HepG2 (cell line): ENCODE data around the gene ZNF547. TPM values are rescaled to one million over a fixed set of nuclear protein-coding genes. Genes with fewer than 3 reads are reported as not detected.

Experiments used
- ASH2L ChIP-seq: fragments of 300-600, 200-600 bp; sonication (generic); IDR thresholded peaks from 2 replicates; pipeline ENCODE4 v1.7.0; 2017; ENCODE audit warnings: low read depth, mild to moderate bottlenecking, moderate library complexity, mixed read lengths, low read length; ENCODE audit not compliant: insufficient read length
- EED ChIP-seq: sonication (generic); formaldehyde crosslinking; IDR thresholded peaks from 2 replicates; pipeline ENCODE4 v1.5.0; 2020; ENCODE audit warnings: mild to moderate bottlenecking, missing genetic modification reagents
- FOXA1 ChIP-seq, 2 experiments: fragments of 450-650 bp in 1 of 2; sonication (generic) in 1 of 2; formaldehyde crosslinking in 1 of 2; IDR thresholded peaks; 2 replicates each; pipeline versions ENCODE4 v1.4.0 to v1.6.1; 2016 to 2020; ENCODE audit warnings: missing genetic modification reagents in 1 of 2
- GABPA ChIP-seq, 2 experiments: IDR thresholded peaks; 2 replicates each; pipeline ENCODE4 v1.6.1; 2011 to 2016; ENCODE audit warnings: low read depth in 2 of 2, low read length in 1 of 2, missing biosample characterization in 1 of 2, missing genetic modification characterization in 1 of 2
- GATAD1 ChIP-seq: IDR thresholded peaks from 2 replicates; pipeline ENCODE4 v1.6.1; 2016; ENCODE audit warnings: missing genetic modification reagents, missing compliant biosample characterization
- GATAD2A ChIP-seq: IDR thresholded peaks from 2 replicates; pipeline ENCODE4 v1.6.1; 2016
- KDM5B ChIP-seq: sonication (generic); formaldehyde crosslinking; IDR thresholded peaks from 2 replicates; pipeline ENCODE4 v1.4.0; 2020; ENCODE audit warnings: missing genetic modification reagents, mild to moderate bottlenecking, borderline replicate concordance
- MAF1 ChIP-seq: sonication (generic); formaldehyde crosslinking; IDR thresholded peaks from 2 replicates; pipeline ENCODE4 v1.5.0; 2020; ENCODE audit warnings: missing genetic modification reagents, borderline replicate concordance
- NFKBIZ ChIP-seq: IDR thresholded peaks from 2 replicates; pipeline ENCODE4 v1.6.1; 2018; ENCODE audit warnings: missing genetic modification reagents, missing compliant biosample characterization
- NONO ChIP-seq, 2 experiments: fragments of 450-650 bp in 1 of 2; sonication (generic) in 1 of 2; formaldehyde crosslinking in 1 of 2; IDR thresholded peaks in 1 of 2; conservative IDR thresholded peaks in 1 of 2; 2 replicates each; pipeline versions ENCODE4 v1.6.1 to v1.8.0; 2017 to 2022; ENCODE audit warnings: mild to moderate bottlenecking in 1 of 2, missing genetic modification reagents in 1 of 2, moderate library complexity in 1 of 2
- POGK ChIP-seq: sonication (generic); formaldehyde crosslinking; conservative IDR thresholded peaks from 2 replicates; pipeline ENCODE4 v1.8.0; 2022; ENCODE audit warnings: mild to moderate bottlenecking, moderate library complexity, missing genetic modification reagents
- POGZ ChIP-seq: sonication (generic); formaldehyde crosslinking; IDR thresholded peaks from 2 replicates; pipeline ENCODE4 v1.4.0; 2020; ENCODE audit warnings: mild to moderate bottlenecking, missing genetic modification reagents
- RNF2 ChIP-seq: fragments of 450-650 bp; conservative IDR thresholded peaks from 2 replicates; pipeline ENCODE4 v1.6.1; 2016; ENCODE audit warnings: low read depth
- SMARCE1 ChIP-seq: fragments of 450-650 bp; IDR thresholded peaks from 2 replicates; pipeline ENCODE4 v1.6.1; 2017; ENCODE audit warnings: borderline replicate concordance
- SOX6 ChIP-seq, 2 experiments: fragments of 450-650 bp in 1 of 2; sonication (generic) in 1 of 2; formaldehyde crosslinking in 1 of 2; IDR thresholded peaks; 2 replicates each; pipeline versions ENCODE4 v1.4.0 to v1.6.1; 2017 to 2020; ENCODE audit warnings: antibody characterized with exemption in 1 of 2, mild to moderate bottlenecking in 1 of 2, missing genetic modification reagents in 1 of 2
- TFE3 ChIP-seq: IDR thresholded peaks from 2 replicates; pipeline ENCODE4 v1.6.1; 2016
- ZNF280B ChIP-seq: sonication (generic); formaldehyde crosslinking; IDR thresholded peaks from 2 replicates; pipeline ENCODE4 v1.5.0; 2020; ENCODE audit warnings: missing genetic modification reagents, mild to moderate bottlenecking, borderline replicate concordance
- ZNF460 ChIP-seq: sonication (generic); formaldehyde crosslinking; IDR thresholded peaks from 2 replicates; pipeline ENCODE4 v1.5.1; 2020; ENCODE audit warnings: missing genetic modification reagents, mild to moderate bottlenecking, borderline replicate concordance
- ZNF496 ChIP-seq: sonication (generic); formaldehyde crosslinking; IDR thresholded peaks from 2 replicates; pipeline ENCODE4 v1.8.1; 2023; ENCODE audit warnings: mild to moderate bottlenecking, moderate library complexity, missing genetic modification reagents; ENCODE audit not compliant: insufficient replicate concordance
- ZNF747 ChIP-seq: sonication (generic); formaldehyde crosslinking; IDR thresholded peaks from 2 replicates; pipeline ENCODE4 v1.8.1; 2023; ENCODE audit warnings: missing genetic modification reagents, mild to moderate bottlenecking, borderline replicate concordance
- ZNF777 ChIP-seq: sonication (generic); formaldehyde crosslinking; IDR thresholded peaks from 2 replicates; pipeline ENCODE4 v1.4.0; 2020; ENCODE audit warnings: missing genetic modification reagents
- polyA plus RNA-seq, 8 experiments: library from polyadenylated mRNA; depleted of rRNA in 3 of 8; stranded (reverse) in 7 of 8; unstranded in 1 of 8; fragments of >200 nt; fragmentation: Illumina TruSeq in 4 of 8; extraction: Trizol in 4 of 8; gene quantifications; 2 replicates each; pipeline versions ENCODE4 v1.2.1 to v1.2.3, GENCODE V29; 2011 to 2016; ENCODE audit warnings: low read depth in 4 of 8, missing spikeins in 1 of 8, mixed read lengths in 1 of 8; ENCODE audit not compliant: insufficient read depth in 1 of 8
- total RNA-seq, 5 experiments: library from RNA; depleted of rRNA; stranded (reverse); fragments of >200 nt; fragmentation: Illumina TruSeq; extraction: Trizol; gene quantifications; 2 replicates each; pipeline ENCODE4 v1.2.3, GENCODE V29; 2016; ENCODE audit warnings: low read depth in 1 of 5

Gene ZNF547
- total and polyA plus RNA-seq, 2 of the 13 experiments (the other 11 are each of a cell fraction or from before 2014, with no cell fraction given) = 2.0 to 2.6 TPM

GRCh38 chr19:57410877-57411671 lies 47.7 kb downstream of the ZNF547 start, which contains the start of gene ZNF17 (continued):
- TF ChIP-seq RNF2 (no peak), ZNF747 (CRISPR knock-in tag) (peak; percentile 61; the same call in 1 of the 2 replicates), EED (CRISPR knock-in tag) (0 out of 2 replicates have a peak, but pooled peaks have one; percentile 58), MAF1 (0 out of 2 replicates have a peak, but pooled peaks have one; percentile 35), NFKBIZ (0 out of 2 replicates have a peak, but pooled peaks have one; percentile 27), SMARCE1 (no peak), KDM5B (CRISPR knock-in tag) (peak; percentile 64), ZNF460 (no peak), NONO (IDR thresholded peaks at IDR 0.05) (no peak), NONO (CRISPR knock-in tag; conservative IDR thresholded peaks at IDR 0.05) (0 out of 2 replicates have a peak, but pooled peaks have one; percentile 47), SOX6 (IDR thresholded peaks at IDR 0.05) (no peak), SOX6 (CRISPR knock-in tag; IDR thresholded peaks at IDR 0.05) (peak; percentile 24; the same call in 1 of the 2 replicates), GATAD1 (CRISPR knock-in tag) (peak; percentile 99), FOXA1 (IDR thresholded peaks at IDR 0.05) (no peak), FOXA1 (CRISPR knock-in tag; IDR thresholded peaks at IDR 0.05) (peak; percentile 86), ZNF496 (CRISPR knock-in tag) (no peak), GATAD2A (CRISPR knock-in tag) (0 out of 2 replicates have a peak, but pooled peaks have one; percentile 38), GABPA (IDR thresholded peaks at IDR 0.05; ENCODE audit: low read depth, low read length) (peak; percentile 90), GABPA (CRISPR knock-in tag; IDR thresholded peaks at IDR 0.05; ENCODE audit: low read depth) (peak; percentile 97), ZNF280B (CRISPR knock-in tag) (peak; percentile 84; the same call in 1 of the 2 replicates), ASH2L (peak; percentile 69), ZNF777 (CRISPR knock-in tag) (no peak), TFE3 (CRISPR knock-in tag) (no peak), POGK (peak; percentile 69; the same call in 1 of the 2 replicates), POGZ (CRISPR knock-in tag) (peak; percentile 59)
